ENCODE measurements around the gene PCK2.

Gene PCK2

GRCh38 chr14:24135834-24136683 lies 41.9 kb downstream of the PCK2 start, which contains the start of gene PSME1:
Gene PSME1, plus strand, starts transcription at chr14:24136194. Its CDS starts 69 bp downstream, at chr14:24136263.
- in situ Hi-C loops (cut with MboI; ENCODE audit: low sequenced_read_pairs), result no loop called here

GRCh38 chr14:24136684-24137528 lies 42.8 kb downstream of the PCK2 start:
- in situ Hi-C loops (cut with MboI; ENCODE audit: low sequenced_read_pairs), result no loop called here

GRCh38 chr14:24137529-24138395 lies 43.7 kb downstream of the PCK2 start:
- in situ Hi-C loops (cut with MboI; ENCODE audit: low sequenced_read_pairs), result no loop called here

GRCh38 chr14:24138396-24139271 lies 44.5 kb downstream of the PCK2 start:
- in situ Hi-C loops (cut with MboI; ENCODE audit: low sequenced_read_pairs), result no loop called here

- in situ Hi-C loops (cut with MboI; ENCODE audit: low sequenced_read_pairs), result no loop called here
Observed at GRCh38 chr14:24139272-24139934, 45.3 kb downstream of the PCK2 start.

GRCh38 chr14:24141097-24141880 lies 47.2 kb downstream of the PCK2 start, which contains the start of gene EMC9:
Gene EMC9, minus strand, starts transcription at chr14:24141591. Its CDS starts 287 bp downstream, at chr14:24141304.
- in situ Hi-C loops (cut with MboI; ENCODE audit: low sequenced_read_pairs), result no loop called here

GRCh38 chr14:24143511-24143910 lies 49.4 kb downstream of the PCK2 start:
- in situ Hi-C loops (cut with MboI; ENCODE audit: low sequenced_read_pairs), result no loop called here

- in situ Hi-C loops (cut with MboI; ENCODE audit: low sequenced_read_pairs), result no loop called here
Observed at GRCh38 chr14:24144451-24144850, 50.3 kb downstream of the PCK2 start.

GRCh38 chr14:24145219-24145618 lies 51.1 kb downstream of the PCK2 start:
- in situ Hi-C loops (cut with MboI; ENCODE audit: low sequenced_read_pairs), result no loop called here

- in situ Hi-C loops (cut with MboI; ENCODE audit: low sequenced_read_pairs), result no loop called here
Observed at GRCh38 chr14:24145690-24146452, 51.8 kb downstream of the PCK2 start.

- in situ Hi-C loops (cut with MboI; ENCODE audit: low sequenced_read_pairs), result no loop called here
Observed at GRCh38 chr14:24146453-24146977, 52.4 kb downstream of the PCK2 start, which contains the start of gene PSME2. Gene PSME2, minus strand, starts transcription at chr14:24146610. Its CDS starts 29 bp downstream, at chr14:24146581.

GRCh38 chr14:24146978-24147760 lies 53.1 kb downstream of the PCK2 start, which contains the start of gene RNF31:
Gene RNF31, plus strand, starts transcription at chr14:24147498. Its CDS starts 201 bp downstream, at chr14:24147699.
- in situ Hi-C loops (cut with MboI; ENCODE audit: low sequenced_read_pairs), result no loop called here

- in situ Hi-C loops (cut with MboI; ENCODE audit: low sequenced_read_pairs), result no loop called here
Observed at GRCh38 chr14:24147761-24148428, 53.8 kb downstream of the PCK2 start.

GRCh38 chr14:24149302-24149969 lies 55.3 kb downstream of the PCK2 start:
- in situ Hi-C loops (cut with MboI; ENCODE audit: low sequenced_read_pairs), result no loop called here

- in situ Hi-C loops (cut with MboI; ENCODE audit: low sequenced_read_pairs), result no loop called here
Observed at GRCh38 chr14:24150061-24150460, 56.0 kb downstream of the PCK2 start.

Measured in HL-60/S4 treated with retinoic acid at 250 ng/mL for 4 days and 3 days (cell line).